H1 (cell line): ENCODE data around the gene PCBP4. TPM values are rescaled to one million over a fixed set of nuclear protein-coding genes. Genes with fewer than 3 reads are reported as not detected.

Source experiments
- RBBP5 ChIP-seq: IDR thresholded peaks from 2 replicates; pipeline ENCODE4 v1.7.1; 2012; ENCODE audit warnings: low read depth, mild to moderate bottlenecking, inconsistent platforms, low read length, moderate library complexity, borderline replicate concordance
- polyA plus RNA-seq, 7 experiments: library from polyadenylated mRNA; depleted of rRNA in 3 of 7; stranded (reverse) in 5 of 7; unstranded in 2 of 7; fragments of >200 nt in 5 of 7; fragments of 200-250 nt in 2 of 7; gene quantifications; 1 replicate in 5 of 7; 2 replicates in 1 of 7; 4 replicates in 1 of 7; pipeline versions ENCODE4 v1.2.1 to v1.2.3, GENCODE V29; 2011 to 2013; ENCODE audit warnings: missing spikeins in 2 of 7, mixed read lengths in 2 of 7
- total RNA-seq: library from RNA; stranded (reverse); fragmentation: NEBNext Ultra II Directional; extraction: Animal tissue kit (Norgen Biotek cat#: 25700); gene quantifications from 2 replicates; pipeline ENCODE4 v1.2.1, GENCODE V29; 2021
- TF ChIP-seq, protein P1 (sequence below): fragments of 300-600 bp; sonication (generic); IDR thresholded peaks from 2 replicates; pipeline ENCODE4 v1.7.1; 2012; ENCODE audit warnings: low read length, moderate library complexity, mild to moderate bottlenecking, inconsistent platforms; ENCODE audit not compliant: insufficient replicate concordance

Gene PCBP4
- total and polyA plus RNA-seq, 2 of the 8 experiments (the other 6 are each of a cell fraction or from before 2014, with no cell fraction given): 16.4 to 34.1 TPM

- TF ChIP-seq, protein P1, sequence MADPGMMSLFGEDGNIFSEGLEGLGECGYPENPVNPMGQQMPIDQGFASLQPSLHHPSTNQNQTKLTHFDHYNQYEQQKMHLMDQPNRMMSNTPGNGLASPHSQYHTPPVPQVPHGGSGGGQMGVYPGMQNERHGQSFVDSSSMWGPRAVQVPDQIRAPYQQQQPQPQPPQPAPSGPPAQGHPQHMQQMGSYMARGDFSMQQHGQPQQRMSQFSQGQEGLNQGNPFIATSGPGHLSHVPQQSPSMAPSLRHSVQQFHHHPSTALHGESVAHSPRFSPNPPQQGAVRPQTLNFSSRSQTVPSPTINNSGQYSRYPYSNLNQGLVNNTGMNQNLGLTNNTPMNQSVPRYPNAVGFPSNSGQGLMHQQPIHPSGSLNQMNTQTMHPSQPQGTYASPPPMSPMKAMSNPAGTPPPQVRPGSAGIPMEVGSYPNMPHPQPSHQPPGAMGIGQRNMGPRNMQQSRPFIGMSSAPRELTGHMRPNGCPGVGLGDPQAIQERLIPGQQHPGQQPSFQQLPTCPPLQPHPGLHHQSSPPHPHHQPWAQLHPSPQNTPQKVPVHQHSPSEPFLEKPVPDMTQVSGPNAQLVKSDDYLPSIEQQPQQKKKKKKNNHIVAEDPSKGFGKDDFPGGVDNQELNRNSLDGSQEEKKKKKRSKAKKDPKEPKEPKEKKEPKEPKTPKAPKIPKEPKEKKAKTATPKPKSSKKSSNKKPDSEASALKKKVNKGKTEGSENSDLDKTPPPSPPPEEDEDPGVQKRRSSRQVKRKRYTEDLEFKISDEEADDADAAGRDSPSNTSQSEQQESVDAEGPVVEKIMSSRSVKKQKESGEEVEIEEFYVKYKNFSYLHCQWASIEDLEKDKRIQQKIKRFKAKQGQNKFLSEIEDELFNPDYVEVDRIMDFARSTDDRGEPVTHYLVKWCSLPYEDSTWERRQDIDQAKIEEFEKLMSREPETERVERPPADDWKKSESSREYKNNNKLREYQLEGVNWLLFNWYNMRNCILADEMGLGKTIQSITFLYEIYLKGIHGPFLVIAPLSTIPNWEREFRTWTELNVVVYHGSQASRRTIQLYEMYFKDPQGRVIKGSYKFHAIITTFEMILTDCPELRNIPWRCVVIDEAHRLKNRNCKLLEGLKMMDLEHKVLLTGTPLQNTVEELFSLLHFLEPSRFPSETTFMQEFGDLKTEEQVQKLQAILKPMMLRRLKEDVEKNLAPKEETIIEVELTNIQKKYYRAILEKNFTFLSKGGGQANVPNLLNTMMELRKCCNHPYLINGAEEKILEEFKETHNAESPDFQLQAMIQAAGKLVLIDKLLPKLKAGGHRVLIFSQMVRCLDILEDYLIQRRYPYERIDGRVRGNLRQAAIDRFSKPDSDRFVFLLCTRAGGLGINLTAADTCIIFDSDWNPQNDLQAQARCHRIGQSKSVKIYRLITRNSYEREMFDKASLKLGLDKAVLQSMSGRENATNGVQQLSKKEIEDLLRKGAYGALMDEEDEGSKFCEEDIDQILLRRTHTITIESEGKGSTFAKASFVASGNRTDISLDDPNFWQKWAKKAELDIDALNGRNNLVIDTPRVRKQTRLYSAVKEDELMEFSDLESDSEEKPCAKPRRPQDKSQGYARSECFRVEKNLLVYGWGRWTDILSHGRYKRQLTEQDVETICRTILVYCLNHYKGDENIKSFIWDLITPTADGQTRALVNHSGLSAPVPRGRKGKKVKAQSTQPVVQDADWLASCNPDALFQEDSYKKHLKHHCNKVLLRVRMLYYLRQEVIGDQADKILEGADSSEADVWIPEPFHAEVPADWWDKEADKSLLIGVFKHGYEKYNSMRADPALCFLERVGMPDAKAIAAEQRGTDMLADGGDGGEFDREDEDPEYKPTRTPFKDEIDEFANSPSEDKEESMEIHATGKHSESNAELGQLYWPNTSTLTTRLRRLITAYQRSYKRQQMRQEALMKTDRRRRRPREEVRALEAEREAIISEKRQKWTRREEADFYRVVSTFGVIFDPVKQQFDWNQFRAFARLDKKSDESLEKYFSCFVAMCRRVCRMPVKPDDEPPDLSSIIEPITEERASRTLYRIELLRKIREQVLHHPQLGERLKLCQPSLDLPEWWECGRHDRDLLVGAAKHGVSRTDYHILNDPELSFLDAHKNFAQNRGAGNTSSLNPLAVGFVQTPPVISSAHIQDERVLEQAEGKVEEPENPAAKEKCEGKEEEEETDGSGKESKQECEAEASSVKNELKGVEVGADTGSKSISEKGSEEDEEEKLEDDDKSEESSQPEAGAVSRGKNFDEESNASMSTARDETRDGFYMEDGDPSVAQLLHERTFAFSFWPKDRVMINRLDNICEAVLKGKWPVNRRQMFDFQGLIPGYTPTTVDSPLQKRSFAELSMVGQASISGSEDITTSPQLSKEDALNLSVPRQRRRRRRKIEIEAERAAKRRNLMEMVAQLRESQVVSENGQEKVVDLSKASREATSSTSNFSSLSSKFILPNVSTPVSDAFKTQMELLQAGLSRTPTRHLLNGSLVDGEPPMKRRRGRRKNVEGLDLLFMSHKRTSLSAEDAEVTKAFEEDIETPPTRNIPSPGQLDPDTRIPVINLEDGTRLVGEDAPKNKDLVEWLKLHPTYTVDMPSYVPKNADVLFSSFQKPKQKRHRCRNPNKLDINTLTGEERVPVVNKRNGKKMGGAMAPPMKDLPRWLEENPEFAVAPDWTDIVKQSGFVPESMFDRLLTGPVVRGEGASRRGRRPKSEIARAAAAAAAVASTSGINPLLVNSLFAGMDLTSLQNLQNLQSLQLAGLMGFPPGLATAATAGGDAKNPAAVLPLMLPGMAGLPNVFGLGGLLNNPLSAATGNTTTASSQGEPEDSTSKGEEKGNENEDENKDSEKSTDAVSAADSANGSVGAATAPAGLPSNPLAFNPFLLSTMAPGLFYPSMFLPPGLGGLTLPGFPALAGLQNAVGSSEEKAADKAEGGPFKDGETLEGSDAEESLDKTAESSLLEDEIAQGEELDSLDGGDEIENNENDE: no peak
- TF ChIP-seq RBBP5: no peak
- TF ChIP-seq, all 59 proteins: peak for 3
These were observed 301 bp downstream of the PCBP4 start (continued) for GRCh38 chr3:51966922-51967383.
